Mucosa of descending colon (tissue), 3 donors: ENCODE data around the gene RLN1. TPM values are rescaled to one million over a fixed set of nuclear protein-coding genes. Genes with fewer than 3 reads are reported as not detected.
"Not testable (repeated sequence)": the region's sequence is repeated elsewhere in the genome, so short reads cannot be mapped to it uniquely, and the experiment has no call there.

Experiments
- ATAC-seq: fragments of 200-7000 bp; cut with Tn5 transposase; one replicate; pipeline ENCODE4 v1.9.1; 2020; ENCODE audit warnings: mild to moderate bottlenecking, moderate library complexity
- DNase-seq, 3 donors: peaks; one replicate each; pipeline ENCODE4 v3.0.0-alpha.2; 2020
- H3K36me3 ChIP-seq: fragments of 200-600 bp; one replicate; pipeline ENCODE4 v1.8.0; 2021; ENCODE audit warnings: low read depth, mild to moderate bottlenecking
- H3K4me1 ChIP-seq: fragments of 200-600 bp; one replicate; pipeline ENCODE4 v1.8.0; 2021; ENCODE audit warnings: low read depth, mild to moderate bottlenecking
- H3K4me3 ChIP-seq: fragments of 200-600 bp; one replicate; pipeline ENCODE4 v1.8.0; 2021; ENCODE audit warnings: mild to moderate bottlenecking
- H3K9me3 ChIP-seq: fragments of 200-600 bp; one replicate; pipeline ENCODE4 v1.8.0; 2021; ENCODE audit warnings: mild to moderate bottlenecking
- CTCF ChIP-seq: fragments of 200-600 bp; IDR thresholded peaks from one replicate; pipeline ENCODE4 v1.8.0; 2022; ENCODE audit warnings: antibody characterized with exemption, mild to moderate bottlenecking
- intact Hi-C, 2 donors: fragments of 100-400 bp; cut with DNase I in 1 of 2; cut with micrococcal nuclease in 1 of 2; formaldehyde crosslinking; loops; one replicate each; pipeline versions ENCODE4 v1.11.0 to v1.11.1; 2022; cut with DNase I, micrococcal nuclease
- total RNA-seq, 3 donors: library from RNA; stranded (reverse); fragmentation: NEBNext Ultra II Directional in 2 of 3; extraction: Animal tissue kit (Norgen Biotek cat#: 25700) in 2 of 3; gene quantifications; one replicate each; pipeline versions ENCODE4 v1.2.1 to v1.2.4, GENCODE V29; 2021 to 2023
- donor health status: DM: no; HTN: no; CAD: no; lungs with moderate emphysema.
- donor health status: DM: no; HTN: no; CAD: no.
- donor health status: DM: no; HTN: yes; CAD: no.

The RLN1 gene
- total RNA-seq, 3 donors from 2014 or later, result 0.41 TPM; not detected in 2

GRCh38 chr9:5315187-5315923 lies 24.3 kb downstream of the RLN1 start:
- no peak for DNase-seq
- no peaks in the 10 kb centered on the region for H3K36me3 ChIP-seq
- ATAC-seq, result no peak
- H3K4me1 ChIP-seq, result no peaks in the 10 kb centered on the region
- H3K4me3 ChIP-seq, result no peak overlapping the region
- no peak for TF ChIP-seq CTCF
- peaks cover 21% of the 10 kb centered on the region for H3K9me3 ChIP-seq
- intact Hi-C loops, result no loop called here

- Histone ChIP-seq H3K9me3 (peaks cover 14% of the 10 kb centered on the region), H3K36me3 (no peaks in the 10 kb centered on the region), H3K4me3 (no peak overlapping the region), H3K4me1 (no peaks in the 10 kb centered on the region)
- no peak for TF ChIP-seq CTCF
- ATAC-seq (no peak), DNase-seq (no peak)
- intact Hi-C loops, result no loop called here
Observed at GRCh38 chr9:5310851-5311250, 28.8 kb downstream of the RLN1 start.

- no peak for TF ChIP-seq CTCF
- no peak overlapping the region for H3K4me3 ChIP-seq
- no peaks in the 10 kb centered on the region for H3K9me3 ChIP-seq
- no peak for DNase-seq
- H3K4me1 ChIP-seq, result no peaks in the 10 kb centered on the region
- no peaks in the 10 kb centered on the region for H3K36me3 ChIP-seq
- intact Hi-C loops, result no loop called here
- ATAC-seq, result no peak
Observed at GRCh38 chr9:5305741-5306140, 33.9 kb downstream of the RLN1 start.

GRCh38 chr9:5303840-5304795 lies 35.6 kb downstream of the RLN1 start, which contains the start of gene RLN2:
RLN2 (minus strand) TSS chr9:5304716; CDS start chr9:5304580, 136 bp downstream.
- intact Hi-C loops, H3K36me3 ChIP-seq, H3K9me3 ChIP-seq, H3K4me3 ChIP-seq, H3K4me1 ChIP-seq: not testable (repeated sequence)
- ATAC-seq (peak; percentile 100), DNase-seq (peak in 2 of 3 donors; percentile 5 to 32)

GRCh38 chr9:5301544-5301943 lies 38.1 kb downstream of the RLN1 start:
- intact Hi-C loops, result no loop called here
- H3K4me1 ChIP-seq, result no peaks in the 10 kb centered on the region
- DNase-seq (no peak), ATAC-seq (no peak)
- TF ChIP-seq CTCF, result no peak
- H3K4me3 ChIP-seq, result no peak overlapping the region
- no peaks in the 10 kb centered on the region for H3K9me3 ChIP-seq
- H3K36me3 ChIP-seq, result no peaks in the 10 kb centered on the region

- DNase-seq (no peak), ATAC-seq (no peak)
- intact Hi-C loops, result no loop called here
- Histone ChIP-seq H3K9me3 (no peaks in the 10 kb centered on the region), H3K4me3 (no peak overlapping the region), H3K36me3 (no peaks in the 10 kb centered on the region), H3K4me1 (no peaks in the 10 kb centered on the region)
- TF ChIP-seq CTCF, result no peak
Observed at GRCh38 chr9:5292141-5292540, 47.5 kb downstream of the RLN1 start.
